Lower lobe of right lung (tissue), 2 donors: ENCODE measurements around the gene SPANXN1. TPM values are rescaled to one million over a fixed set of nuclear protein-coding genes. Genes with fewer than 3 reads are reported as not detected.
"Not testable (repeated sequence)": the region's sequence is repeated elsewhere in the genome, so short reads cannot be mapped to it uniquely, and the experiment has no call there.

Experiments
- ATAC-seq, 2 donors: fragments of 200-7000 bp; cut with Tn5 transposase; one replicate each; pipeline ENCODE4 v1.9.1; 2020 to 2022; ENCODE audit warnings: mild to moderate bottlenecking in 2 of 2, moderate library complexity in 2 of 2
- DNase-seq: peaks from one replicate; pipeline ENCODE4 v3.0.0-alpha.2; 2020
- H3K27ac ChIP-seq: fragments of 200-600 bp; one replicate; pipeline ENCODE4 v1.8.0; 2022
- H3K27me3 ChIP-seq: fragments of 200-600 bp; one replicate; pipeline ENCODE4 v1.8.0; 2022; ENCODE audit warnings: low read depth
- H3K36me3 ChIP-seq: fragments of 200-600 bp; one replicate; pipeline ENCODE4 v1.8.0; 2022; ENCODE audit warnings: mild to moderate bottlenecking
- H3K4me1 ChIP-seq: fragments of 200-600 bp; one replicate; pipeline ENCODE4 v1.8.0; 2022
- H3K4me3 ChIP-seq: fragments of 200-600 bp; one replicate; pipeline ENCODE4 v1.8.0; 2022; ENCODE audit warnings: mild to moderate bottlenecking
- H3K9me3 ChIP-seq: fragments of 200-600 bp; one replicate; pipeline ENCODE4 v1.8.0; 2022
- intact Hi-C: fragments of 100-400 bp; cut with DNase I; formaldehyde crosslinking; loops from one replicate; pipeline ENCODE4 v1.11.0; 2022
- long read RNA-seq: library from polyadenylated mRNA; unstranded; transcript quantifications from one replicate; pipeline ENCODE4 v2.0.0, GENCODE V29; 2021
- total RNA-seq: library from RNA; stranded (reverse); fragmentation: NEBNext Ultra II Directional; extraction: Animal tissue kit (Norgen Biotek cat#: 25700); gene quantifications from one replicate; pipeline ENCODE4 v1.2.1, GENCODE V29; 2021
- TF ChIP-seq, protein P1 (sequence below): fragments of 200-600 bp; IDR thresholded peaks from one replicate; pipeline ENCODE4 v1.8.0; 2022; ENCODE audit warnings: antibody characterized with exemption, mild to moderate bottlenecking
- donor health status: DM: no; HTN: yes; CAD: no; lungs with severe emphysema.

SPANXN1 gene, protein sequence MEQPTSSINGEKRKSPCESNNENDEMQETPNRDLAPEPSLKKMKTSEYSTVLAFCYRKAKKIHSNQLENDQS
- not detected for total RNA-seq
- long read RNA-seq: 0 reads

DNA sequence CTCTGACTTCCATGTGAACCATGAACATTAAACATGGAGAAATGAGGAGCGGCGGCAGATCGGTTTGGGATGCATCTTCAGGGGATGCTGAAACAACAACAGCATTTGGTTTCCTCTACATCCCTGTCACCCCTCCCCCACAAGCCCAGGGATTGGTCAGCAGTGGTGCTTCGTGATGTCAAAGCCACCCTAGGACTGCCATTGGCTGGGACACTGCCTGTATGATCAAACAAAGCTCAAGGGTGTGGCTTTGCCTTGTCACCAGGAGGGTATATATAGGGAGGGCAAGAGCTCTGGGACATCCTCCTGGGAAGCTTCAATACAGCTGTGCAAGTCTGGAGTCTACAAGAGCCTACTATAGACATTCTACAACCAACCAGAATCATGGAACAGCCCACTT lies at the start of gene SPANXN1:
SPANXN1 (plus strand) TSS at position 301 of the 400 bp plus-strand sequence; CDS start at position 385, 84 bp downstream.
- intact Hi-C loops, H3K9me3 ChIP-seq, H3K27me3 ChIP-seq, H3K36me3 ChIP-seq, H3K4me3 ChIP-seq, DNase-seq, H3K4me1 ChIP-seq, H3K27ac ChIP-seq, ATAC-seq: not testable (repeated sequence)

DNA sequence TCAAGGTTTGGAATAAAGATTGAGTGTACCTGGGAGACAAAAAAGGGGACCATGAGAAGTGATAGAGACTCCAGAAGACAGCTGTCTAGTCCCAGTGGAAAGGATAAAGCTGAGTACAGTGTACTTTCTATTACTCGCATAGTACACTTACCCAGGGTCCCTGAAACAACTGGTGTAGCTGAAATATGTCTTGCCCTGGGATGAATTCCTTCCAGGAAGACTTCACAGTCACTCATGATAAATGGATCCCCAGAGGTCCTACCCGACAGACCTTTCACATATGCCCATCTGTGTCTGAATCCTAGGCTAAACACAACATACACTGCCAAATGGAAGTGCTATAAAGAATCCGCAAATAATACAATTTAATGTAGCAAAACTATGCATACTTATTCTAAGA lies 48.2 kb upstream of the SPANXN1 start:
- TF ChIP-seq, protein P1, sequence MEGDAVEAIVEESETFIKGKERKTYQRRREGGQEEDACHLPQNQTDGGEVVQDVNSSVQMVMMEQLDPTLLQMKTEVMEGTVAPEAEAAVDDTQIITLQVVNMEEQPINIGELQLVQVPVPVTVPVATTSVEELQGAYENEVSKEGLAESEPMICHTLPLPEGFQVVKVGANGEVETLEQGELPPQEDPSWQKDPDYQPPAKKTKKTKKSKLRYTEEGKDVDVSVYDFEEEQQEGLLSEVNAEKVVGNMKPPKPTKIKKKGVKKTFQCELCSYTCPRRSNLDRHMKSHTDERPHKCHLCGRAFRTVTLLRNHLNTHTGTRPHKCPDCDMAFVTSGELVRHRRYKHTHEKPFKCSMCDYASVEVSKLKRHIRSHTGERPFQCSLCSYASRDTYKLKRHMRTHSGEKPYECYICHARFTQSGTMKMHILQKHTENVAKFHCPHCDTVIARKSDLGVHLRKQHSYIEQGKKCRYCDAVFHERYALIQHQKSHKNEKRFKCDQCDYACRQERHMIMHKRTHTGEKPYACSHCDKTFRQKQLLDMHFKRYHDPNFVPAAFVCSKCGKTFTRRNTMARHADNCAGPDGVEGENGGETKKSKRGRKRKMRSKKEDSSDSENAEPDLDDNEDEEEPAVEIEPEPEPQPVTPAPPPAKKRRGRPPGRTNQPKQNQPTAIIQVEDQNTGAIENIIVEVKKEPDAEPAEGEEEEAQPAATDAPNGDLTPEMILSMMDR: no peak
- no peaks in the 10 kb centered on the region for H3K9me3 ChIP-seq
- H3K4me3 ChIP-seq: no peak overlapping the region
- H3K4me1 ChIP-seq: no peaks in the 10 kb centered on the region
- no peak overlapping the region for H3K27ac ChIP-seq
- ATAC-seq (no peak), DNase-seq (no peak)
- H3K27me3 ChIP-seq: no peaks in the 10 kb centered on the region
- intact Hi-C loops: no loop called here
- no peaks in the 10 kb centered on the region for H3K36me3 ChIP-seq

DNA sequence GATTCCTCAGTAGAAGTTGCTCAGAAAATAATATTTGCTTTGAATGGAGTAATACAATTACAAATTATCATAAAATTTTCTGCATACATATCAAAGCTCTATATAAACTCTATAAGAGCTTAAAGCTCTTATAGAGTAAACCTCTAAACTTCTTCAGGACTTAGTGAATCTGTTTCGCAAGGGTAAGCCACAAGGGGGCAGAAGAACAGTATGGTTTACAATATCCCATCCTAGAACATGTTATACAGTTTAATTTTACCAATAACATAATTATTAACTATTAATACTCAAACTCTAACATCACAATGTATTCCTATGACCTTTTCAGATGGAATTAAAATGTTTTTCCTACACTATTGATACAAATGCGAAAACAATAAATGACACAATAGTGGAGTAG lies 33.8 kb upstream of the SPANXN1 start:
- H3K36me3 ChIP-seq: no peaks in the 10 kb centered on the region
- no peaks in the 10 kb centered on the region for H3K9me3 ChIP-seq
- no peaks in the 10 kb centered on the region for H3K4me1 ChIP-seq
- ATAC-seq (no peak), DNase-seq (no peak)
- intact Hi-C loops: no loop called here
- no peaks in the 10 kb centered on the region for H3K27me3 ChIP-seq
- TF ChIP-seq, protein P1: no peak
- no peak overlapping the region for H3K4me3 ChIP-seq
- no peak overlapping the region for H3K27ac ChIP-seq

DNA sequence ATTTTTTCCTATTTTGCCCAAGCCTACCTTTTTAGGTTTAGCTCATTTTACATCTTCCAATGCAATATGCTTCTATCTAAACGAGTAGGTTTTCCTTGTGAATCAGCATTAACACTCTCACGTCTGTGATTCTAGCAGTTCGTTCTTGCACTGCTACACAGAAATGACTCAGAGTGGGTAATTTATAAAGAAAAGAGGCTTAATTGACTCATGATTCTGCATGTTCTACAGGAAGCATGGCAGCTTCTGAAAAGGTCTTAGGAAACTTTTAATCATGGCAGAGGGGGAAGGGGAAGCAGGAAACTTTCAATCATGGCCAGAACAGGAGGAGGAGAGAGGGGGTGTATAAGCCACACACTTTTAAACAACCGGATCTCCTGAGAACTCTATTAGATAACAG lies 44.9 kb downstream of the SPANXN1 start:
- no peak overlapping the region for H3K27ac ChIP-seq
- no peak for ATAC-seq
- intact Hi-C loops: no loop called here
- no peaks in the 10 kb centered on the region for H3K27me3 ChIP-seq
- no peaks in the 10 kb centered on the region for H3K36me3 ChIP-seq
- H3K4me3 ChIP-seq: no peak overlapping the region
- no peaks in the 10 kb centered on the region for H3K9me3 ChIP-seq
- no peaks in the 10 kb centered on the region for H3K4me1 ChIP-seq
- no peak for DNase-seq
- TF ChIP-seq, protein P1: no peak
